ENCODE data around the gene FFAR3.
A peak's percentile ranks its signal among the peaks of the same experiment; 100 is the strongest.

Gene FFAR3

DNA sequence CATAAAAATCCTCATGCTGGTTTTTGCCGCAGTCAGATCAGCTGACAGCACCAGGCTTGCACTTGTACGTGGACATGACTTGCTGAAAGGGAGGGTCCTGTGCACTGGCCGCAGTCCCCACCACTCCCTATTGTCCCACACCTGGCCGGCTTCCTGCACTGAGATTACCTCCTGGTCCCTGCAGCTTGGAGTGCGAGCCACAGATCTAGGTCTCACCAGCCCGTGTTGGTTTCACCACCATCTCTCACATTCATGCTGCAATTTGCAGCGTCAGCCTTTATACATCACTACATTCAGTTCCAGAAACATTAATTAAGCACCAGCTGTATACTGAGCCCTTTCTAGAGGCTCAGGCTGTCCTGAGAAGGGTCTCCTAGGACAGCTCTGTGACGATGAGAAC, 44.2 kb upstream of the FFAR3 start:
- Histone ChIP-seq H3K14ac (ENCODE audit: low read length) (no peak overlapping the region), H2AK5ac (ENCODE audit: low read depth, low read length) (no peak overlapping the region), H3K27ac (replicated peaks; ENCODE audit: low read length) (no peak overlapping the region), H3K4me2 (ENCODE audit: insufficient read depth, low read length, poor library complexity, severe bottlenecking) (no peak overlapping the region), H3K4me1 (ENCODE audit: control insufficient read depth in 2 of 2, insufficient read depth in 1 of 2, low read depth in 1 of 2, low read length in 2 of 2) (peaks cover 3% of the 10 kb centered on the region in 2 donors), H4K91ac (ENCODE audit: low read depth, low read length, poor library complexity) (no peak overlapping the region), H3K79me1 (ENCODE audit: low read depth, low read length) (no peaks in the 10 kb centered on the region), H4K8ac (ENCODE audit: low read depth, low read length) (no peak overlapping the region), H3K27me3 (ENCODE audit: control insufficient read depth in 3 of 3, insufficient read depth in 3 of 3, low read depth in 1 of 3, low read length in 3 of 3) (peaks cover 0 to 13% (median 0%) of the 10 kb centered on the region in 3 experiments), H3K4me3 (ENCODE audit: low read length in 2 of 2) (no peak overlapping the region), H3K4ac (ENCODE audit: low read length) (no peak overlapping the region), H2BK120ac (ENCODE audit: low read depth, low read length) (no peak overlapping the region), H2AFZ (ENCODE audit: low read length) (no peak overlapping the region), H2BK5ac (ENCODE audit: low read length) (no peak overlapping the region), H2BK15ac (ENCODE audit: low read length) (no peak overlapping the region), H2BK12ac (ENCODE audit: low read length) (no peak overlapping the region), H3K23ac (ENCODE audit: low read depth, low read length, poor library complexity) (no peak overlapping the region), H3K9me3 (replicated peaks in 1 of 2; ENCODE audit: control insufficient read depth in 2 of 2, insufficient read depth in 1 of 2, low read depth in 1 of 2, low read length in 2 of 2) (no peaks in the 10 kb centered on the region), H3K18ac (ENCODE audit: low read length) (no peak overlapping the region), H3K36me3 (replicated peaks in 1 of 2; ENCODE audit: control insufficient read depth in 2 of 2, insufficient read depth in 2 of 2, low read length in 2 of 2) (no peaks in the 10 kb centered on the region), H3K9ac (ENCODE audit: low read depth, low read length, poor library complexity) (no peak overlapping the region)
- DNase-seq (ENCODE audit: low spot score), result no peak
- no CpG with 5 or more reads among the region's 8 CpGs for WGBS, 2 donors (ENCODE audit: extremely low coverage in 2 of 2, insufficient read length in 2 of 2, insufficient replicate concordance in 1 of 2)

DNA sequence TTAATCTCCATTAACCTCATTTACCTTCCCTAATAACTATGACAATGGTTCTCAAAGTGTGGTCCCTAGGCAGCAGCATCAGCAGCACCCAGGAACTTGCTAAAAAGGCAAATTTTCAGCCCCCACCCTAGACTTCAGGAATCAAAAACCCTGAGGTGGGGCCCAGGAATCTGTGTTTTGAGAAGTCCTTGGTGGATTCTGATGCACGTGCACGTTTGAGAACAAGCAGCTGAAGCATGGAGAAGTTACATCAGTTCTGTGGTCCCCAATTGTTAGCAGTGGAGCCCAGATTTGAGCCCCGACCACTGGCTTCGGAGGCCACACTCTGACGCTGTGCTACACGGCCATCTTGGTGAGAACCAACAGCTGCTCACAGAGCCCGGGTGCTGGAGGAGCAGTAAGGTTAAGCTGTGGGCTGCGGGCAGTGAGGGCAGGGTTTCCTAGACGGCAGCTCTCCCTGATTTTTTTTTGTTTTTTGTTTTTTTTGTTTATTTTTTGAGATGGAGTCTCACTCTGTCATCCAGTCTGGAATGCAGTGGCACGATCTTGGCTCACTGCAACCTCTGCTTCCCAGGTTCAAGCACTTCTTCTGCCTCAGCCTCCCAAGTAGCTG, 43.3 kb upstream of the FFAR3 start:
- Histone ChIP-seq H3K79me1 (ENCODE audit: low read depth, low read length) (no peaks in the 10 kb centered on the region), H4K8ac (ENCODE audit: low read depth, low read length) (no peak overlapping the region), H3K36me3 (replicated peaks in 1 of 2; ENCODE audit: control insufficient read depth in 2 of 2, insufficient read depth in 2 of 2, low read length in 2 of 2) (no peaks in the 10 kb centered on the region), H2AFZ (ENCODE audit: low read length) (no peak overlapping the region), H3K4me1 (ENCODE audit: control insufficient read depth in 2 of 2, insufficient read depth in 1 of 2, low read depth in 1 of 2, low read length in 2 of 2) (peaks cover 0 to 1% of the 10 kb centered on the region in 2 donors), H2BK15ac (ENCODE audit: low read length) (no peak overlapping the region), H3K18ac (ENCODE audit: low read length) (no peak overlapping the region), H3K4ac (ENCODE audit: low read length) (no peak overlapping the region), H2BK5ac (ENCODE audit: low read length) (no peak overlapping the region), H3K27me3 (ENCODE audit: control insufficient read depth in 3 of 3, insufficient read depth in 3 of 3, low read depth in 1 of 3, low read length in 3 of 3) (peaks cover 0 to 13% (median 0%) of the 10 kb centered on the region in 3 experiments), H3K14ac (ENCODE audit: low read length) (no peak overlapping the region), H3K4me3 (ENCODE audit: low read length in 2 of 2) (no peak overlapping the region), H3K27ac (replicated peaks; ENCODE audit: low read length) (no peak overlapping the region), H4K91ac (ENCODE audit: low read depth, low read length, poor library complexity) (no peak overlapping the region), H3K9ac (ENCODE audit: low read depth, low read length, poor library complexity) (no peak overlapping the region), H3K9me3 (replicated peaks in 1 of 2; ENCODE audit: control insufficient read depth in 2 of 2, insufficient read depth in 1 of 2, low read depth in 1 of 2, low read length in 2 of 2) (no peaks in the 10 kb centered on the region), H3K23ac (ENCODE audit: low read depth, low read length, poor library complexity) (no peak overlapping the region), H2BK120ac (ENCODE audit: low read depth, low read length) (no peak overlapping the region), H2BK12ac (ENCODE audit: low read length) (no peak overlapping the region), H3K4me2 (ENCODE audit: insufficient read depth, low read length, poor library complexity, severe bottlenecking) (no peak overlapping the region), H2AK5ac (ENCODE audit: low read depth, low read length) (no peak overlapping the region)
- no CpG with 5 or more reads among the region's 10 CpGs for WGBS, 2 donors (ENCODE audit: extremely low coverage in 2 of 2, insufficient read length in 2 of 2, insufficient replicate concordance in 1 of 2)
- no peak for DNase-seq (ENCODE audit: low spot score)

DNA sequence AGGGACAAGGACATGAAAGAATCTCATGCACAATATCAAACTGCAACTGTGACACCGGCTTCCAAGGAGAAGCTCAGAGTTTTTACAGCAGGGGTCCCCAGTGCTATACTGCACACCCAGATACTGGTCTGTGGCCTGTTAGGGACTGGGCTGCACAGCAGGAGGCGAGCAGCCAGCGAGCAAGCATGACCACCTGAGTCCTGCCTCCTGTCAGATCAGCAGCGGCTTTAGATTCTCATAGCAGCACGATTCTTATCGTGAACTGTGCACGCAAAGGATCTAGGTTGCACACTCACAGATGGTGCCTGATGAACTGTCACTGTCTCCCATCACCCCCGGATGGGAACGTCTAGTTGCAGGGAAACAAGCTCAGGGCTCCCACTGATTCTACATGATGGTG, 42.4 kb upstream of the FFAR3 start:
- no peaks in the 10 kb centered on the region for H3K36me3 ChIP-seq (replicated peaks in 1 of 2; ENCODE audit: control insufficient read depth in 2 of 2, insufficient read depth in 2 of 2, low read length in 2 of 2)
- no peak overlapping the region for H2AFZ ChIP-seq (ENCODE audit: low read length)
- H2AK5ac ChIP-seq (ENCODE audit: low read depth, low read length), result no peak overlapping the region
- H3K4me2 ChIP-seq (ENCODE audit: insufficient read depth, low read length, poor library complexity, severe bottlenecking), result no peak overlapping the region
- no peak overlapping the region for H3K14ac ChIP-seq (ENCODE audit: low read length)
- H2BK120ac ChIP-seq (ENCODE audit: low read depth, low read length), result no peak overlapping the region
- H4K91ac ChIP-seq (ENCODE audit: low read depth, low read length, poor library complexity), result no peak overlapping the region
- H3K4me1 ChIP-seq (ENCODE audit: control insufficient read depth in 2 of 2, insufficient read depth in 1 of 2, low read depth in 1 of 2, low read length in 2 of 2), result peaks cover 0 to 1% of the 10 kb centered on the region in 2 donors
- no peak overlapping the region for H4K8ac ChIP-seq (ENCODE audit: low read depth, low read length)
- H3K27me3 ChIP-seq (ENCODE audit: control insufficient read depth in 3 of 3, insufficient read depth in 3 of 3, low read depth in 1 of 3, low read length in 3 of 3), result peaks cover 0 to 8% (median 0%) of the 10 kb centered on the region in 3 experiments
- WGBS, 2 donors (ENCODE audit: extremely low coverage in 2 of 2, insufficient read length in 2 of 2, insufficient replicate concordance in 1 of 2), result no CpG with 5 or more reads among the region's 9 CpGs
- no peak overlapping the region for H2BK12ac ChIP-seq (ENCODE audit: low read length)
- DNase-seq (ENCODE audit: low spot score), result no peak
- H3K4me3 ChIP-seq (ENCODE audit: low read length in 2 of 2), result no peak overlapping the region
- no peaks in the 10 kb centered on the region for H3K9me3 ChIP-seq (replicated peaks in 1 of 2; ENCODE audit: control insufficient read depth in 2 of 2, insufficient read depth in 1 of 2, low read depth in 1 of 2, low read length in 2 of 2)
- H3K27ac ChIP-seq (replicated peaks; ENCODE audit: low read length), result no peak overlapping the region
- H3K79me1 ChIP-seq (ENCODE audit: low read depth, low read length), result no peaks in the 10 kb centered on the region
- H2BK15ac ChIP-seq (ENCODE audit: low read length), result no peak overlapping the region
- no peak overlapping the region for H3K23ac ChIP-seq (ENCODE audit: low read depth, low read length, poor library complexity)
- H3K4ac ChIP-seq (ENCODE audit: low read length), result no peak overlapping the region
- H3K18ac ChIP-seq (ENCODE audit: low read length), result no peak overlapping the region
- H2BK5ac ChIP-seq (ENCODE audit: low read length), result no peak overlapping the region
- H3K9ac ChIP-seq (ENCODE audit: low read depth, low read length, poor library complexity), result no peak overlapping the region

DNA sequence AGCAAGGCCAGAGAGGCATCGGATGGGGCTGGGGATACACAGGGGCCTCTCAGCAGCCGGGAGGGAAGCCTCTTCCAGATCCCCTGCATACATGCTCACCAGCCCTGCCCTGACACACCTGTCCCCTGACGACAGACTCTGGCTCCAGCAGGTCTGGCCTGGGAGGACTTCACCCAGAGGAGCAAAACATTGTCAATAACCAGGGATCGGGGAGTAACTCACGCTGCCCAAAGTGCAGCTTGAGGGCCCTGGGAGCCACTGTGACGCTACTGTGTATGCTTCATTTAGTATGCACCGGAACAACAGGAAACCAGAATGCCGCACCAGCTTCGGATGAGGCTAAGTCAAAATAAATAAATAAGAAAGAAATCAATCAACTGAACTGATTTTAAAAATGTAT, 41.7 kb upstream of the FFAR3 start:
- no peak overlapping the region for H2BK5ac ChIP-seq (ENCODE audit: low read length)
- H3K9me3 ChIP-seq (replicated peaks in 1 of 2; ENCODE audit: control insufficient read depth in 2 of 2, insufficient read depth in 1 of 2, low read depth in 1 of 2, low read length in 2 of 2), result no peaks in the 10 kb centered on the region
- H2AK5ac ChIP-seq (ENCODE audit: low read depth, low read length), result no peak overlapping the region
- H2BK12ac ChIP-seq (ENCODE audit: low read length), result no peak overlapping the region
- H4K8ac ChIP-seq (ENCODE audit: low read depth, low read length), result no peak overlapping the region
- H3K9ac ChIP-seq (ENCODE audit: low read depth, low read length, poor library complexity), result no peak overlapping the region
- peaks cover 0 to 4% (median 0%) of the 10 kb centered on the region in 3 experiments for H3K27me3 ChIP-seq (ENCODE audit: control insufficient read depth in 3 of 3, insufficient read depth in 3 of 3, low read depth in 1 of 3, low read length in 3 of 3)
- H2BK15ac ChIP-seq (ENCODE audit: low read length), result no peak overlapping the region
- WGBS, 2 donors (ENCODE audit: extremely low coverage in 2 of 2, insufficient read length in 2 of 2, insufficient replicate concordance in 1 of 2), result no CpG with 5 or more reads among the region's 9 CpGs
- H3K18ac ChIP-seq (ENCODE audit: low read length), result no peak overlapping the region
- H3K23ac ChIP-seq (ENCODE audit: low read depth, low read length, poor library complexity), result no peak overlapping the region
- no peak for DNase-seq (ENCODE audit: low spot score)
- H4K91ac ChIP-seq (ENCODE audit: low read depth, low read length, poor library complexity), result no peak overlapping the region
- H3K4me3 ChIP-seq (ENCODE audit: low read length in 2 of 2), result no peak overlapping the region
- H3K4me2 ChIP-seq (ENCODE audit: insufficient read depth, low read length, poor library complexity, severe bottlenecking), result no peak overlapping the region
- no peak overlapping the region for H3K4ac ChIP-seq (ENCODE audit: low read length)
- no peak overlapping the region for H3K27ac ChIP-seq (replicated peaks; ENCODE audit: low read length)
- no peak overlapping the region for H2AFZ ChIP-seq (ENCODE audit: low read length)
- H3K36me3 ChIP-seq (replicated peaks in 1 of 2; ENCODE audit: control insufficient read depth in 2 of 2, insufficient read depth in 2 of 2, low read length in 2 of 2), result no peaks in the 10 kb centered on the region
- no peaks in the 10 kb centered on the region for H3K79me1 ChIP-seq (ENCODE audit: low read depth, low read length)
- H3K4me1 ChIP-seq (ENCODE audit: control insufficient read depth in 2 of 2, insufficient read depth in 1 of 2, low read depth in 1 of 2, low read length in 2 of 2), result peaks cover 0 to 1% of the 10 kb centered on the region in 2 donors
- no peak overlapping the region for H2BK120ac ChIP-seq (ENCODE audit: low read depth, low read length)
- H3K14ac ChIP-seq (ENCODE audit: low read length), result peak overlapping the region; percentile 56

Measured in neuronal stem cell (in vitro differentiated cells).